Measurements from ENCODE around the gene GALNT7. TPM values are rescaled to one million over a fixed set of nuclear protein-coding genes. Genes with fewer than 3 reads are reported as not detected.

Gene GALNT7
- total and polyA plus RNA-seq, 2 donors (not counting 3 experiments of a cell fraction or from before 2014, with no cell fraction given), result 19.6 to 54.6 TPM

DNA sequence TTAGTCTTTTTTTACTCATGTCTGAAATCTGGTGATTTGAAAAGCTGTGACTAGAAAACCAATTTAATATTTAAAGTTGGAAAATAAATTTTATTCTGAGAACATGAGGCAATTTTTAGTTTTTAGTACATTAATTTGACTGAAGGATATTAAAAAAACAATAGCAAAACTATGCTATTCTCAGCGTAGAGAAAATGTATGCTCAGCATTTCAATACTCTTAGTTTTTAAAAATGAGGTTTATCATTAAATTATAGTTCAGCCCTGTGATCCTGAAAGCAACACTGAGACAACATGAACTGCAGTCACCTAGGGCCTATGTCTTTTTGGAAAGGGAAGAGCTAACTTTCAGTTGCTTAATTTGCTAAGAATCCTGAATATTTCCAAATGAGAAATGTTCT lies 9.5 kb downstream of the GALNT7 start:
- Histone ChIP-seq H3K9ac (replicated peaks; ENCODE audit: extremely low read depth, insufficient read depth, low read length) (no peak overlapping the region), H3K27me3 (ENCODE audit: control insufficient read depth in 2 of 2, insufficient read depth in 2 of 2, low read length in 2 of 2) (no peaks in the 10 kb centered on the region), H3K27ac (ENCODE audit: insufficient read depth, low read depth, low read length) (no peak overlapping the region), H3K79me2 (ENCODE audit: control insufficient read depth, insufficient read depth, low read length) (peaks cover 25% of the 10 kb centered on the region), H3K4me2 (ENCODE audit: insufficient read depth, low read length) (no peak overlapping the region), H2AFZ (ENCODE audit: low read depth, low read length) (no peak overlapping the region), H3K9me1 (replicated peaks; ENCODE audit: control insufficient read depth, extremely low read depth, insufficient read depth, low read length) (no peaks in the 10 kb centered on the region), H3K4me1 (ENCODE audit: control insufficient read depth, extremely low read depth, insufficient read depth, low read length) (peaks cover 34% of the 10 kb centered on the region), H3K36me3 (ENCODE audit: control insufficient read depth in 2 of 2, extremely low read depth in 1 of 2, insufficient read depth in 2 of 2, low read length in 2 of 2) (no peaks in the 10 kb centered on the region), H3K9me3 (replicated peaks; ENCODE audit: control insufficient read depth, insufficient read depth, low read length) (no peaks in the 10 kb centered on the region), H3K4me3 (replicated peaks in 1 of 3; ENCODE audit: insufficient read depth in 1 of 3, low read depth in 1 of 3, low read length in 3 of 3) (no peak overlapping the region), H4K20me1 (replicated peaks; ENCODE audit: control insufficient read depth, extremely low read depth, insufficient read depth, low read length) (no peaks in the 10 kb centered on the region)
- dilution Hi-C loops (cut with MboI; ENCODE audit: extremely low pct_ligation_motif_present, low sequenced_read_pairs) (no loop called here), intact Hi-C loops (cut with micrococcal nuclease) (loop anchor here (2.0 kb wide), 1 partner anchor 75 kb away; no protein-coding TSS in a partner anchor)
- POLR2A ChIA-PET, result no interaction called here
- BruUV-seq (replicated peaks), result no TSS peak
- no peak for FAIRE-seq
- CTCF ChIA-PET, result interaction anchor here (1.0 to 1.4 kb wide), 2 partner anchors 50 to 52 kb away, joined by 3 read pairs; no protein-coding TSS in a partner anchor
- TF ChIP-seq JUN (IDR thresholded peaks at IDR 0.05; ENCODE audit: borderline replicate concordance, insufficient read depth, insufficient read length, low read depth), result no peak
- TF ChIP-seq EZH2 (IDR thresholded peaks at IDR 0.05; ENCODE audit: borderline replicate concordance, low read depth, low read length, severe bottlenecking), result no peak
- no peak for TF ChIP-seq POLR2A (IDR thresholded peaks at IDR 0.05; ENCODE audit: low read depth, low read length)
- DNase-seq (ENCODE audit: low read depth, low spot score), result no peak

DNA sequence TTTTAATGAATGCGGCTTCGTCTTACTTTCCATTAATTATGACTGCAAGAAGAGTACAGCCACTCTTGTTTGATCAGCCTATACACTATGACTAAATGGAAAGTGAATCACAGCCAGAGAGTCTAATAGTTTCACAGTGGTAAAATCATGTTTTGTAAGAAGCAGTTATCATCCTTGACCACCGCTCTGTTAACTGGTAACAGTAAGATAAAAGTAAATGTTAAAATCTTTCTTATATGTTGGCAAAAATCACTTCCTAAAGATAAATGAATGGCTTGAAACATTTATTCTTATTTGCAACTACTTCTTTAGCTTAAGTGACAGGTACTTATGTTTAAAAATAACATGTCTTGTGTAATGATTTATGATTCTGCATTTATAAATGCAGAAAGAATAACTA lies 13.2 kb downstream of the GALNT7 start:
- peaks cover 4% of the 10 kb centered on the region for H3K79me2 ChIP-seq (ENCODE audit: control insufficient read depth, insufficient read depth, low read length)
- TF ChIP-seq POLR2A (IDR thresholded peaks at IDR 0.05; ENCODE audit: low read depth, low read length) (no peak), POLR2AphosphoS5 (IDR thresholded peaks at IDR 0.05; ENCODE audit: insufficient read depth, low read depth, low read length) (no peak), FOS (IDR thresholded peaks at IDR 0.05; ENCODE audit: borderline replicate concordance, insufficient read depth, low read length) (peak; percentile 15), JUN (IDR thresholded peaks at IDR 0.05; ENCODE audit: borderline replicate concordance, insufficient read depth, insufficient read length, low read depth) (no peak), GATA2 (IDR thresholded peaks at IDR 0.05; ENCODE audit: insufficient read depth, insufficient read length, low read depth, low read length) (no peak)
- TF ChIP-seq, protein P1, sequence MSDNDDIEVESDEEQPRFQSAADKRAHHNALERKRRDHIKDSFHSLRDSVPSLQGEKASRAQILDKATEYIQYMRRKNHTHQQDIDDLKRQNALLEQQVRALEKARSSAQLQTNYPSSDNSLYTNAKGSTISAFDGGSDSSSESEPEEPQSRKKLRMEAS (IDR thresholded peaks at IDR 0.05; ENCODE audit: insufficient read depth, insufficient read length), result no peak
- TF ChIP-seq, protein P2, sequence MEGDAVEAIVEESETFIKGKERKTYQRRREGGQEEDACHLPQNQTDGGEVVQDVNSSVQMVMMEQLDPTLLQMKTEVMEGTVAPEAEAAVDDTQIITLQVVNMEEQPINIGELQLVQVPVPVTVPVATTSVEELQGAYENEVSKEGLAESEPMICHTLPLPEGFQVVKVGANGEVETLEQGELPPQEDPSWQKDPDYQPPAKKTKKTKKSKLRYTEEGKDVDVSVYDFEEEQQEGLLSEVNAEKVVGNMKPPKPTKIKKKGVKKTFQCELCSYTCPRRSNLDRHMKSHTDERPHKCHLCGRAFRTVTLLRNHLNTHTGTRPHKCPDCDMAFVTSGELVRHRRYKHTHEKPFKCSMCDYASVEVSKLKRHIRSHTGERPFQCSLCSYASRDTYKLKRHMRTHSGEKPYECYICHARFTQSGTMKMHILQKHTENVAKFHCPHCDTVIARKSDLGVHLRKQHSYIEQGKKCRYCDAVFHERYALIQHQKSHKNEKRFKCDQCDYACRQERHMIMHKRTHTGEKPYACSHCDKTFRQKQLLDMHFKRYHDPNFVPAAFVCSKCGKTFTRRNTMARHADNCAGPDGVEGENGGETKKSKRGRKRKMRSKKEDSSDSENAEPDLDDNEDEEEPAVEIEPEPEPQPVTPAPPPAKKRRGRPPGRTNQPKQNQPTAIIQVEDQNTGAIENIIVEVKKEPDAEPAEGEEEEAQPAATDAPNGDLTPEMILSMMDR (IDR thresholded peaks at IDR 0.05; ENCODE audit: extremely low read depth in 1 of 2, insufficient read depth in 1 of 2, low read depth in 1 of 2, low read length in 2 of 2), result no peak
- BruUV-seq (replicated peaks), result no TSS peak
- H3K4me2 ChIP-seq (ENCODE audit: insufficient read depth, low read length), result peak overlapping the region; percentile 90
- H3K4me1 ChIP-seq (ENCODE audit: control insufficient read depth, extremely low read depth, insufficient read depth, low read length), result peaks cover 46% of the 10 kb centered on the region
- intact Hi-C loops (cut with micrococcal nuclease) (loop anchor here (1.0 to 2.0 kb wide), 3 partner anchors 9 to 28 kb away; partner anchors contain the start of gene GALNT7), dilution Hi-C loops (cut with MboI; ENCODE audit: extremely low pct_ligation_motif_present, low sequenced_read_pairs) (no loop called here)
- peak overlapping the region; percentile 56 for H3K9ac ChIP-seq (replicated peaks; ENCODE audit: extremely low read depth, insufficient read depth, low read length)
- H3K36me3 ChIP-seq (ENCODE audit: control insufficient read depth in 2 of 2, extremely low read depth in 1 of 2, insufficient read depth in 2 of 2, low read length in 2 of 2), result no peaks in the 10 kb centered on the region
- no peaks in the 10 kb centered on the region for H3K27me3 ChIP-seq (ENCODE audit: control insufficient read depth in 2 of 2, insufficient read depth in 2 of 2, low read length in 2 of 2)
- peak; percentile 88 for DNase-seq (ENCODE audit: low read depth, low spot score)
- H2AFZ ChIP-seq (ENCODE audit: low read depth, low read length), result peak overlapping the region; percentile 4
- CTCF ChIA-PET, result interaction anchor here (0.7 to 2.5 kb wide), 7 partner anchors 8 to 168 kb away, joined by 3 to 6 read pairs (median 4); partner anchors contain the start of gene GALNT7
- H3K9me1 ChIP-seq (replicated peaks; ENCODE audit: control insufficient read depth, extremely low read depth, insufficient read depth, low read length), result no peaks in the 10 kb centered on the region
- peak overlapping the region; percentile 74 for H3K27ac ChIP-seq (ENCODE audit: insufficient read depth, low read depth, low read length)
- no peak overlapping the region for H3K4me3 ChIP-seq (replicated peaks in 1 of 3; ENCODE audit: insufficient read depth in 1 of 3, low read depth in 1 of 3, low read length in 3 of 3)
- H3K9me3 ChIP-seq (replicated peaks; ENCODE audit: control insufficient read depth, insufficient read depth, low read length), result no peaks in the 10 kb centered on the region
- POLR2A ChIA-PET, result no interaction called here
- FAIRE-seq, result peak; percentile 87
- H4K20me1 ChIP-seq (replicated peaks; ENCODE audit: control insufficient read depth, extremely low read depth, insufficient read depth, low read length), result no peaks in the 10 kb centered on the region

Data from endothelial cell of umbilical vein (primary cell).